Esophagus muscularis mucosa (tissue), 4 donors: ENCODE results near the gene RNF224.

Experiments
- CTCF ChIP-seq, 3 experiments: fragments of 200-600 bp in 2 of 3; fragments of 450-650 bp in 1 of 3; sonication (generic) in 2 of 3; IDR thresholded peaks; one replicate each; pipeline ENCODE4 v1.5.1; 2017 to 2019; ENCODE audit warnings: antibody characterized with exemption in 3 of 3, mild to moderate bottlenecking in 2 of 3, moderate library complexity in 1 of 3
- EP300 ChIP-seq: sonication (generic); formaldehyde crosslinking; IDR thresholded peaks from one replicate; pipeline ENCODE4 v1.6.1; 2017; ENCODE audit warnings: antibody characterized with exemption
- POLR2A ChIP-seq: fragments of 450-650 bp; IDR thresholded peaks from one replicate; pipeline ENCODE4 v1.6.1; 2017; ENCODE audit warnings: antibody characterized with exemption, moderate library complexity, mild to moderate bottlenecking, low read depth
- POLR2AphosphoS5 ChIP-seq, 2 donors: sonication (generic); formaldehyde crosslinking; IDR thresholded peaks; one replicate each; pipeline ENCODE4 v1.6.1; 2017; ENCODE audit warnings: antibody characterized with exemption in 2 of 2

GRCh38 chr9:137244486-137245449 lies 17.5 kb downstream of the RNF224 start:
- TF ChIP-seq EP300 (no peak), CTCF (IDR thresholded peaks at IDR 0.05) (no peak), POLR2AphosphoS5 (IDR thresholded peaks at IDR 0.05) (no peak), POLR2A (no peak)
